ENCODE data around the gene GALNT9. TPM values are rescaled to one million over a fixed set of nuclear protein-coding genes. Genes with fewer than 3 reads are reported as not detected.

The GALNT9 gene
- total RNA-seq, 1 experiment from 2014 or later, result 0.44 TPM

DNA sequence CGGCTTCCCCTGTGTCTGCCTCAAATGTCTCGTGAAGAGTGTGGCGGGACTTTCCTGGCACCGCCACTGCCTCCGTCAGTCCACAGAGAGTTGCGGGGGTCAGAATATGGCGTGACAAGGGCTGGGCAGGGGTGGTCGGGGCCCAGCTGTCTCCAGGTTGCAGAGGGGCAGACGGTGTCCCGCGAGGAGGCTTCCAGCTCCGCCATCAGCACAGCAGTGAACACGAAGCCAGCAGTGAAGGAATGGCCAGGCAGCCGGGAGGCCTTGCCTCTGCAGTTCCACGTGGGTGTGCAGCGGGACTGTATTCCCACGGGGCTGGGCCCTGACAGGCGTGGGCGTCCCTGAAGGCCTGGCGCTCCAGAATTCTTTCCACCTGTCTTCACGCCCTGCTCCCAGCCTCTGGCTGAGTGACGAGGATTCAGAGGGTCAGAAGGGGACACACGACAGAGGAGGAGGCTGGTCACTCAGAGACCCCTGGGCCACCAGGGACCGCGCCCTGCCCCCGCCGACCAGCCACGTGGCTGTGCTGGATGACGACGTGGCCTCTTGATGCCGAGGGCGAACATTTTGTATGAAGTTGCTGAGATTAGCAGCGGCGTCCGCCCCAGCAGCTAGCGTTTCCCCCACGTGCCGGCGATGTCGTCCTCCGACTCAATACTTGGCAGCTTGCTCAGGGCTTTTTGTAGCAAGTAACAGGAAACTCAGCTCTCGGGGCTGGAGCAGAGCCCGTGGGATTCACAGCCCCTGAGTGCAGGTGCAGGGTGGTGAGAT is 25.0 kb upstream of the GALNT9 start:
- Histone ChIP-seq H3K27ac (ENCODE audit: low read length) (no peak overlapping the region), H2AFZ (ENCODE audit: low read length) (no peak overlapping the region), H3K9me3 (ENCODE audit: low read length) (no peaks in the 10 kb centered on the region), H3K9me2 (replicated peaks; ENCODE audit: low read length) (no peaks in the 10 kb centered on the region; the same call in 1 of the 2 replicates), H3K4me2 (ENCODE audit: low read length) (no peak overlapping the region), H3K4me1 (ENCODE audit: insufficient read depth, low read length) (peaks cover 5% of the 10 kb centered on the region), H3K27me3 (ENCODE audit: low read length) (peaks cover 48% of the 10 kb centered on the region), H3K36me3 (ENCODE audit: low read depth, low read length) (no peaks in the 10 kb centered on the region), H3F3A (ENCODE audit: low read length, unreplicated experiment) (no peaks in the 10 kb centered on the region), H3K4me3 (ENCODE audit: low read length) (no peak overlapping the region), H3K9ac (ENCODE audit: low read length) (no peak overlapping the region), H4K20me1 (ENCODE audit: low read length) (no peaks in the 10 kb centered on the region), H3K79me2 (ENCODE audit: low read length) (no peaks in the 10 kb centered on the region)
- ATAC-seq, result no peak
- no TSS peak for BruUV-seq (replicated peaks)
- no peak for TF ChIP-seq CTCF (conservative IDR thresholded peaks at IDR 0.05; ENCODE audit: low read depth, low read length)
- no peak for TF ChIP-seq EZH2phosphoT487 (IDR thresholded peaks at IDR 0.05; ENCODE audit: borderline replicate concordance, low read length)
- TF ChIP-seq EZH2 (IDR thresholded peaks at IDR 0.05; ENCODE audit: low read length, unreplicated experiment), result no peak
- DNase-seq, result no peak
- ChIA-PET CTCF (no interaction called here), POLR2A (ENCODE audit: unreplicated experiment) (no interaction called here)
- intact Hi-C loops (cut with micrococcal nuclease), result no loop called here

GRCh38 chr12:132353811-132354210 is 24.4 kb upstream of the GALNT9 start:
- Histone ChIP-seq H3K79me2 (ENCODE audit: low read length) (no peaks in the 10 kb centered on the region), H3K4me3 (ENCODE audit: low read length) (no peak overlapping the region), H3K27ac (ENCODE audit: low read length) (no peak overlapping the region), H3K36me3 (ENCODE audit: low read depth, low read length) (no peaks in the 10 kb centered on the region), H3K9me2 (replicated peaks; ENCODE audit: low read length) (no peaks in the 10 kb centered on the region; the same call in 1 of the 2 replicates), H3K9me3 (ENCODE audit: low read length) (no peaks in the 10 kb centered on the region), H3F3A (ENCODE audit: low read length, unreplicated experiment) (no peaks in the 10 kb centered on the region), H3K9ac (ENCODE audit: low read length) (no peak overlapping the region), H3K4me2 (ENCODE audit: low read length) (no peak overlapping the region), H4K20me1 (ENCODE audit: low read length) (no peaks in the 10 kb centered on the region), H3K27me3 (ENCODE audit: low read length) (peaks cover 53% of the 10 kb centered on the region), H2AFZ (ENCODE audit: low read length) (no peak overlapping the region), H3K4me1 (ENCODE audit: insufficient read depth, low read length) (peaks cover 5% of the 10 kb centered on the region)
- CTCF ChIA-PET, result no interaction called here
- intact Hi-C loops (cut with micrococcal nuclease), result no loop called here
- ATAC-seq (no peak), DNase-seq (no peak)
- BruUV-seq (replicated peaks), result no TSS peak
- TF ChIP-seq CTCF (conservative IDR thresholded peaks at IDR 0.05; ENCODE audit: low read depth, low read length) (no peak), EZH2 (IDR thresholded peaks at IDR 0.05; ENCODE audit: low read length, unreplicated experiment) (no peak), EZH2phosphoT487 (IDR thresholded peaks at IDR 0.05; ENCODE audit: borderline replicate concordance, low read length) (no peak)
- POLR2A ChIA-PET (ENCODE audit: unreplicated experiment), result no interaction called here
